ENCODE measurements around the gene ST6GALNAC6. TPM values are rescaled to one million over a fixed set of nuclear protein-coding genes. Genes with fewer than 3 reads are reported as not detected.

The ST6GALNAC6 gene
- total and polyA plus RNA-seq, 2 experiments from 2014 or later = 31.8 to 47.7 TPM

DNA sequence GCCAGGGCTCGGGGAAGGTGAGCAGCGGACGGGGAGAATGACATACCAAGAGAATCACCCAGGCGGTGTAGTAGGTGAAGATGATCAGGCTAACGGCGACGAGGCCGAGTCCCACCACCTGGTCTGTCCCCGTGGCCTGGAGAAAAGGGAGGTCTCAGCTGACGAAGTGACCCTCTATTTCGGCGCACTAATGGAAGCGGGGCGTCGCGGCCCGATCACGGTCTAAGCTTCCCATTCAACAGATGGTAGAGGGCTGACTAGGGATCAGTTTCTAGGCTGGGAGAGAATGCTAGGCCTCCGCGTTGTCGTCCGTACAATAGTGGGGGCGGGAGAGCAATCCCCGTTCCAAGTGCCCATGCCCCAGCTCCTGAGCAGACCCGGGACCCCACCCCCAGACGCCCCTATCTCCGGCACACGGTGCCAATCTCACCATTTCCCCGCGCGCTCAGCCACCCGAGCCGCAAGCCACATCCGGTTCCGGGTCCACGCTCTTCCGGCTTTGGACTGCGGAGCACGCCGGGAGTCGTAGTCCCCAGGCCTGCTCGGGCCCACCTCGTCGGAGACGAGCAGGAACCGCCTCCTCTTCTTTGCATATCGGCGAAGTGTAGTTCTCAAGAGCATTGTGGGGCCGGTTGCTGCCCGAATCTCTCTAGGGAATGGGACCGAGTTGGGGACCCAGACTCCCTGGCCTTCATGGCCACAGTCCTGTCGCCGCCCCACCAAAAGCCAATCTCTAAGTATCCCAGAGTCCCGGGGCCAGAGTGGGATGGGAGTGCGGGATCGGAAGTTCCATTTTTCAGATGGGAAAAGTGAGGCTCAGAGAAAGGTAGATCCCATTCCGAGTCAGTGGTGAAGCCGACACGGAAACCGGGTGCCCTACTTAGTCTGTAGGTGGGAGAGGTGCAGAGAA, 38.2 kb upstream of the ST6GALNAC6 start, which contains the start of gene DPM2:
TSS of gene DPM2 (minus strand) at position 467 of the 910 bp plus-strand sequence. CDS start at position 433, 34 bp downstream.
- Histone ChIP-seq H2AFZ (peak within 1 kb of the TSS; percentile 81), H3K9me3 (ENCODE audit: low read depth) (no peaks in the 10 kb centered on the region), H3K4me1 (ENCODE audit: insufficient read depth) (peaks cover 25% of the 10 kb centered on the region), H3K27me3 (no peaks in the 10 kb centered on the region), H3K79me2 (peaks cover 21% of the 10 kb centered on the region), H3K27ac (peak within 1 kb of the TSS; percentile 70), H4K20me1 (ENCODE audit: insufficient read depth, poor library complexity, severe bottlenecking) (no peaks in the 10 kb centered on the region), H3K36me3 (replicated peaks; ENCODE audit: insufficient read depth, low read depth) (no peaks in the 10 kb centered on the region), H3K4me3 (peak within 1 kb of the TSS; percentile 39), H3K9me2 (replicated peaks; ENCODE audit: insufficient read depth) (no peaks in the 10 kb centered on the region), H3K4me2 (peak within 1 kb of the TSS; percentile 97)
- WGBS (ENCODE audit: low lambda C conversion rate, missing lambda C conversion rate) = 7% methylated on average over 54 of the region's 60 CpGs
- TF ChIP-seq EZH2phosphoT487 (IDR thresholded peaks at IDR 0.05; ENCODE audit: low read depth, severe bottlenecking, unreplicated experiment) = no peak
- TF ChIP-seq, protein P1, sequence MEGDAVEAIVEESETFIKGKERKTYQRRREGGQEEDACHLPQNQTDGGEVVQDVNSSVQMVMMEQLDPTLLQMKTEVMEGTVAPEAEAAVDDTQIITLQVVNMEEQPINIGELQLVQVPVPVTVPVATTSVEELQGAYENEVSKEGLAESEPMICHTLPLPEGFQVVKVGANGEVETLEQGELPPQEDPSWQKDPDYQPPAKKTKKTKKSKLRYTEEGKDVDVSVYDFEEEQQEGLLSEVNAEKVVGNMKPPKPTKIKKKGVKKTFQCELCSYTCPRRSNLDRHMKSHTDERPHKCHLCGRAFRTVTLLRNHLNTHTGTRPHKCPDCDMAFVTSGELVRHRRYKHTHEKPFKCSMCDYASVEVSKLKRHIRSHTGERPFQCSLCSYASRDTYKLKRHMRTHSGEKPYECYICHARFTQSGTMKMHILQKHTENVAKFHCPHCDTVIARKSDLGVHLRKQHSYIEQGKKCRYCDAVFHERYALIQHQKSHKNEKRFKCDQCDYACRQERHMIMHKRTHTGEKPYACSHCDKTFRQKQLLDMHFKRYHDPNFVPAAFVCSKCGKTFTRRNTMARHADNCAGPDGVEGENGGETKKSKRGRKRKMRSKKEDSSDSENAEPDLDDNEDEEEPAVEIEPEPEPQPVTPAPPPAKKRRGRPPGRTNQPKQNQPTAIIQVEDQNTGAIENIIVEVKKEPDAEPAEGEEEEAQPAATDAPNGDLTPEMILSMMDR (IDR thresholded peaks at IDR 0.05; ENCODE audit: poor library complexity) = no peak
- TF ChIP-seq EZH2 (IDR thresholded peaks at IDR 0.05; ENCODE audit: borderline replicate concordance) = no peak
- peak; percentile 92 for DNase-seq (ENCODE audit: low spot score)

DNA sequence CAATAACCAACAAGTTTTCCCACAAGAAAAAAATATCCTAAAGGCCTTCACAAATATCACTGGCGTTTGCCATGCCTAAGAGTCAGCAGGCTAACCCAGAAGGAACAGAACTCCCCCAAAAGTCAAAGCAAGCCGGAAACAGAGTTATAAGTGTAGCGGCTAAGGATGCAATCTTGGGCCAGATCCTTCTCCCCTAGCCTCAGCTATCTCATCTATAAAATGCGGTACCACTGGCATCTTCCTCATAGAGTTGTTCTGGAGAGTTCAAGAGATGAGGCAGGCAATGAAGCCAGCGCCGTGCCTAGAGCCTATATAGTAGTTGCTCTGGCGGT, 37.6 kb upstream of the ST6GALNAC6 start:
- no peak for TF ChIP-seq EZH2 (IDR thresholded peaks at IDR 0.05; ENCODE audit: borderline replicate concordance)
- TF ChIP-seq, protein P1 (IDR thresholded peaks at IDR 0.05; ENCODE audit: poor library complexity) = no peak
- TF ChIP-seq EZH2phosphoT487 (IDR thresholded peaks at IDR 0.05; ENCODE audit: low read depth, severe bottlenecking, unreplicated experiment) = no peak
- H3K4me1 ChIP-seq (ENCODE audit: insufficient read depth) = peaks cover 22% of the 10 kb centered on the region
- H3K27ac ChIP-seq = peak overlapping the region; percentile 38
- no peaks in the 10 kb centered on the region for H3K36me3 ChIP-seq (replicated peaks; ENCODE audit: insufficient read depth, low read depth)
- H3K79me2 ChIP-seq = peaks cover 21% of the 10 kb centered on the region
- peak overlapping the region; percentile 39 for H3K4me3 ChIP-seq
- no peak for DNase-seq (ENCODE audit: low spot score)
- peak overlapping the region; percentile 97 for H3K4me2 ChIP-seq
- peak overlapping the region; percentile 51 for H2AFZ ChIP-seq
- WGBS (ENCODE audit: low lambda C conversion rate, missing lambda C conversion rate) = 20% methylated on average over 7 of the region's 7 CpGs
- no peaks in the 10 kb centered on the region for H3K9me2 ChIP-seq (replicated peaks; ENCODE audit: insufficient read depth)
- no peaks in the 10 kb centered on the region for H3K27me3 ChIP-seq
- no peaks in the 10 kb centered on the region for H3K9me3 ChIP-seq (ENCODE audit: low read depth)
- no peaks in the 10 kb centered on the region for H4K20me1 ChIP-seq (ENCODE audit: insufficient read depth, poor library complexity, severe bottlenecking)

DNA sequence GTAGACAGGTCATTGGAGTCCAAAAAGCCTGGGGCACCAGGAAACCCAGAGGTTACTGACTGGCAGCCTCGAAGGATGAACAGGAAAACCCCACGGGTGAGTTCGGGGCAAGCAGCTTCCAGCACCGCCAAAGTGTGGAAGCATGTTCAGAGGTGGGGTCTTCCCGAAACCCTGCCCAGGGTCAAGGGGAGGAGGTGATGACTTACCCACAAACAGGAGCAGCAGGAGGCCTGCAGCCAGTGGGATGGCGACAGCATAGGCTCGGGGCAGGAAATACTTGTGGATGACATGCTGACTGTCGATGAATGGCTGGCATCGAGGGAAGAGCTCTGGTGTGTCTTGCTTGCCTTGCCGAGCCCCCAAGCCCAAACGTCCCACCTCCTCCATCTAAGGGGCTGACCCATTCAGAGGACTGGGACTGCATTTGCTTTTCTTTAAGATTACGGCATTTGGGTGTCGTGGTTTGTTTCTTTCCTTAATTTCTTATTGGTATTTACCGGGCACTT, 37.0 kb upstream of the ST6GALNAC6 start:
- TF ChIP-seq EZH2phosphoT487 (IDR thresholded peaks at IDR 0.05; ENCODE audit: low read depth, severe bottlenecking, unreplicated experiment) (no peak), EZH2 (IDR thresholded peaks at IDR 0.05; ENCODE audit: borderline replicate concordance) (no peak)
- TF ChIP-seq, protein P1 (IDR thresholded peaks at IDR 0.05; ENCODE audit: poor library complexity) = no peak
- Histone ChIP-seq H3K4me3 (no peak overlapping the region), H3K9me2 (replicated peaks; ENCODE audit: insufficient read depth) (no peaks in the 10 kb centered on the region), H3K9me3 (ENCODE audit: low read depth) (no peaks in the 10 kb centered on the region), H3K4me1 (ENCODE audit: insufficient read depth) (peaks cover 22% of the 10 kb centered on the region), H3K4me2 (peak overlapping the region; percentile 97), H4K20me1 (ENCODE audit: insufficient read depth, poor library complexity, severe bottlenecking) (no peaks in the 10 kb centered on the region), H3K27me3 (no peaks in the 10 kb centered on the region), H3K36me3 (replicated peaks; ENCODE audit: insufficient read depth, low read depth) (no peaks in the 10 kb centered on the region), H3K79me2 (peaks cover 21% of the 10 kb centered on the region), H3K27ac (no peak overlapping the region), H2AFZ (no peak overlapping the region)
- 85% methylated on average over 14 of the region's 14 CpGs for WGBS (ENCODE audit: low lambda C conversion rate, missing lambda C conversion rate)
- DNase-seq (ENCODE audit: low spot score) = no peak
